Measurements from ENCODE around the gene WDR87.
A peak's percentile ranks its signal among the peaks of the same experiment; 100 is the strongest.

Gene WDR87

DNA sequence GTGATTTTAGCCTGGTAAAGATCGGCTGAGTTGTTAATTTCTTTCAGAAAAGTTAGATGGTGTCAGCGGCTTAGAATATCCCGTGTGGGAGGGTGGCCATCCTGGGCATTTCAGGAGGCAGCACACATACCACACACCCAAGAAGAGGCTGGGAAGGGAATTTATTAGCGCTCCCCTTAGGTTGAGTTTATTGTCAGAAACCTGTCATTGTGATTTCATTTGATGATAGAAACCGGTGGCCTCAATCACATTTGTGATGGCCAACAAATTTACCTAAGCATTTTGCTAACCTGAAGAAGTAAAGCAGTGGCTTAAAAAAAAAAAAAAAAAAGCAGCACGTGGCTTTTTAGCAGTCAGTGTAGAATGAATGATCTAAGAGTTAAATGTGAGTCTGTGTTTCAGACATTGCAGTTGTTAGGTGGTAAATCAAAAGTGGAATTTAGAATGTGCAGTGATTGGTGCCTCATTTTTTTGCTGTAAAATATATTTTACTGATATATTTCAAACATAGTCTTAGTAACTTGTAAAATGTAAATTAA lies 3.3 kb upstream of the WDR87 start:
- Histone ChIP-seq H3K27ac (no peak overlapping the region), H3K79me2 (ENCODE audit: insufficient read depth, low read depth) (0 out of 2 replicates have a peak, but pooled peaks cover 5% of the 10 kb centered on the region), H3K9ac (no peak overlapping the region), H4K20me1 (ENCODE audit: insufficient read depth) (no peaks in the 10 kb centered on the region), H2AFZ (ENCODE audit: low read depth) (no peak overlapping the region), H3K36me3 (ENCODE audit: insufficient read depth) (no peaks in the 10 kb centered on the region), H3K27me3 (ENCODE audit: insufficient read depth, low read depth) (no peaks in the 10 kb centered on the region), H3K4me3 (IDR thresholded peaks at IDR 0.05; ENCODE audit: insufficient read depth, low read depth, low read length) (no peak overlapping the region), H3K4me2 (no peak overlapping the region), H3K4me1 (ENCODE audit: low read depth, poor library complexity, severe bottlenecking) (peaks cover 4% of the 10 kb centered on the region)
- TF ChIP-seq, protein P1, sequence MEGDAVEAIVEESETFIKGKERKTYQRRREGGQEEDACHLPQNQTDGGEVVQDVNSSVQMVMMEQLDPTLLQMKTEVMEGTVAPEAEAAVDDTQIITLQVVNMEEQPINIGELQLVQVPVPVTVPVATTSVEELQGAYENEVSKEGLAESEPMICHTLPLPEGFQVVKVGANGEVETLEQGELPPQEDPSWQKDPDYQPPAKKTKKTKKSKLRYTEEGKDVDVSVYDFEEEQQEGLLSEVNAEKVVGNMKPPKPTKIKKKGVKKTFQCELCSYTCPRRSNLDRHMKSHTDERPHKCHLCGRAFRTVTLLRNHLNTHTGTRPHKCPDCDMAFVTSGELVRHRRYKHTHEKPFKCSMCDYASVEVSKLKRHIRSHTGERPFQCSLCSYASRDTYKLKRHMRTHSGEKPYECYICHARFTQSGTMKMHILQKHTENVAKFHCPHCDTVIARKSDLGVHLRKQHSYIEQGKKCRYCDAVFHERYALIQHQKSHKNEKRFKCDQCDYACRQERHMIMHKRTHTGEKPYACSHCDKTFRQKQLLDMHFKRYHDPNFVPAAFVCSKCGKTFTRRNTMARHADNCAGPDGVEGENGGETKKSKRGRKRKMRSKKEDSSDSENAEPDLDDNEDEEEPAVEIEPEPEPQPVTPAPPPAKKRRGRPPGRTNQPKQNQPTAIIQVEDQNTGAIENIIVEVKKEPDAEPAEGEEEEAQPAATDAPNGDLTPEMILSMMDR (conservative IDR thresholded peaks at IDR 0.05; ENCODE audit: low read depth, low read length): no peak

DNA sequence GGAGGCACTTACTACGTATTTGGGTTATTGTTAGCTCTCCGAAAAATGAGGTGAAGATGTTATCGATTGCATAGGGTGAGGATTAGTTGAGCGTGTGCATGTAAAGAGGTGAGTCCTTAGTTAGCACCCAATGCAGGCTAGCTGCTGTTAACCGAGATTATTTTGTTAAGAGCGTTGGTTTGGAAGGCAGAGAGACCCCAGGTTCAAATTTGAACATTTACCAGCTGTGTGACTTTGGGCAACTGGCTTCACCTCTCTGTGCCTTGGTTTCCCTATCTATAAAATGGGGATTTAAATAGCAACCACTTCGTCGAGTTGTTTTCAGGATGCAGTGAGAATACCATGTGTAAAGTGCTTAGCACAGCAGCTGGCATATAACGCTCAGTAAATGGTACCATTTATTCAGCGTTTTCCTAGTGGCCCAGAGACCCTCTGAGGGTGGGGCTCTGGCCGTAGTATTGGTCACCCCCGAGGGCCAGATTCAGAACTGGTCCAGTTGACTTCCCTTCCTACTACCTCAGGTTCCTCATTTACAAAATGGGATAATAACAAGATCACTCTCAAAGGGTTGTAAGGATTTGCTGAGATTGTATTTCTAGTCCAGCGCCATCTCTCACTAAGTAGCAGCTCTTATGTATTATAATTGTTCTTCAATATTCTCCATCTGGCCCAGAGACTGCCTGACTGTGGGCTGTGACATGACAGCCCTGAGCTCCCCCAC lies 1.5 kb upstream of the WDR87 start:
- Histone ChIP-seq H3K4me3 (IDR thresholded peaks at IDR 0.05; ENCODE audit: insufficient read depth, low read depth, low read length) (no peak overlapping the region), H3K36me3 (ENCODE audit: insufficient read depth) (no peaks in the 10 kb centered on the region), H3K27ac (no peak overlapping the region), H2AFZ (ENCODE audit: low read depth) (peak overlapping the region; percentile 97), H3K9ac (peak overlapping the region; percentile 64; the same call in 1 of the 2 replicates), H4K20me1 (ENCODE audit: insufficient read depth) (no peaks in the 10 kb centered on the region), H3K79me2 (ENCODE audit: insufficient read depth, low read depth) (0 out of 2 replicates have a peak, but pooled peaks cover 5% of the 10 kb centered on the region), H3K27me3 (ENCODE audit: insufficient read depth, low read depth) (no peaks in the 10 kb centered on the region), H3K4me1 (ENCODE audit: low read depth, poor library complexity, severe bottlenecking) (peaks cover 4% of the 10 kb centered on the region), H3K4me2 (peak overlapping the region; percentile 66)
- TF ChIP-seq, protein P1 (conservative IDR thresholded peaks at IDR 0.05; ENCODE audit: low read depth, low read length): no peak

DNA sequence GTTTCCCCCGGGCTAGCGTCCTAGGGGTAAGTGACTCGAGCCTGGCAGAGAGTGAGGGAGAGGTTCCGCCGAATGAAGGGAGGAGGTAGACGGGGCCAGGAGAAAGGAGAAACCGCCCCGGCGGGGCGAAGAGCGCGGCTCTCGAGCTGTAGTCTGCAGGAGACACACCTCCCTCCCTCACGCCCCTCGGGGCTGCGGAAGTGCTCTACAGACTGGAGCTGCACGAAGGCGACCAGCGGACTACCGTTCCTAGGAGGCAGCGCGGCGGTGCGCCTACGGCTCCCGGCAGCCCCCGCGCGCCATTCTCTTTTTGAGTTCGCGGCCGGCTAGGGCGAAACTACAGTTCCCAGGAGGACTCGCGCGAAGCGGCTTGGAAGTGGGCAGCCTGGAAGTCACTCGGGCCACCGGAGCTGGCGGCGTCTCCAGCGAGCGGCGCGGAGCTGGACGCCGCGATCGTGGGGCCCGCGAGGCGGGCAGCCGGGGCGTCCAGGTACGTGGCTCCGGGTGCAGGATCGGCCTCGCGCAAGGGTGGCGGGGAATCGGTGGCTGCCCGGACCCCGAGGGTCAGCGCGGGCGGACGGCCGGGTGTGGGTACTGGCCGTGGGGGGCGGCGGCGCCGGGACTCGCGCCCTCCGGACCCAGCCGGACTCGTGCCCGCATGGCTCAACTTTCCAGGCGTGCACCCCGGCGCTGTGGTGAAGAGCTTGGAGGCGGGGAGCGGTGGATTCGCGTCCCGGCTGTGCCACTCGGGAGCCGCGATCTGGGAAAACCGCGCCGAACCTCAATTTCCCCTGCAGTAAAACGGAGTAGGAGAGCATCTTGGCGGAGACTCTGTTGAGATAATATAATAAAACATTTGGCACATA lies 708 bp upstream of the WDR87 start, which contains the start of gene SIPA1L3:
TSS of gene SIPA1L3 (plus strand) at position 340 of the 866 bp plus-strand sequence. CDS start 174,358 bp downstream, outside the sequence.
- H3K4me2 ChIP-seq: peak within 1 kb of the TSS; percentile 66
- peak within 1 kb of the TSS; percentile 97 for H2AFZ ChIP-seq (ENCODE audit: low read depth)
- H3K4me1 ChIP-seq (ENCODE audit: low read depth, poor library complexity, severe bottlenecking): peaks cover 4% of the 10 kb centered on the region
- peak within 1 kb of the TSS; percentile 64 for H3K9ac ChIP-seq
- H3K4me3 ChIP-seq (IDR thresholded peaks at IDR 0.05; ENCODE audit: insufficient read depth, low read depth, low read length): no peak within 1 kb of the TSS
- H3K79me2 ChIP-seq (ENCODE audit: insufficient read depth, low read depth): 0 out of 2 replicates have a peak, but pooled peaks cover 5% of the 10 kb centered on the region
- no peaks in the 10 kb centered on the region for H3K36me3 ChIP-seq (ENCODE audit: insufficient read depth)
- no peaks in the 10 kb centered on the region for H3K27me3 ChIP-seq (ENCODE audit: insufficient read depth, low read depth)
- no peaks in the 10 kb centered on the region for H4K20me1 ChIP-seq (ENCODE audit: insufficient read depth)
- TF ChIP-seq, protein P1 (conservative IDR thresholded peaks at IDR 0.05; ENCODE audit: low read depth, low read length): no peak
- H3K27ac ChIP-seq: peak within 1 kb of the TSS; percentile 23; the same call in 1 of the 2 replicates

DNA sequence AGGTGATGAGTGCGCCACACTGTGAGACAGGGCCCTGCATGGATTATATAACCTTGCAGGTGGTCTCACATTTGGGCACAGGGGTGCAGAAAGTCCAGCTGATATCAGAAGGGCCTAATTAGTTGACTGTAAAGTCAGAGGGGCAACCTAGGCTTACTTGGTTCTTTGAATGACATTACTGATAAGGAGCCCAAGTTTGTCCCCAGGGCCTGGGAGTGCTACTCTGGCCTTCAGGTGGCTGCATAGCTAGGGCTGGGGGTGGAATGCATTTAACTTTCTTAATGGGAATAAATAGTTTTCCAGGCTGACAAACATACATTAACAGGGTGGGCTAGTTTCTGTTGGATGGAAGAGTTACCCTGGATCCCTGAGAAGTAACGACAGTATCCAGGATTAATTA lies 3.3 kb downstream of the WDR87 start:
- Histone ChIP-seq H2AFZ (ENCODE audit: low read depth) (no peak overlapping the region), H3K4me3 (IDR thresholded peaks at IDR 0.05; ENCODE audit: insufficient read depth, low read depth, low read length) (no peak overlapping the region), H3K27ac (no peak overlapping the region), H3K4me2 (no peak overlapping the region), H3K79me2 (ENCODE audit: insufficient read depth, low read depth) (no peaks in the 10 kb centered on the region), H3K4me1 (ENCODE audit: low read depth, poor library complexity, severe bottlenecking) (peaks cover 4% of the 10 kb centered on the region), H3K36me3 (ENCODE audit: insufficient read depth) (no peaks in the 10 kb centered on the region), H3K27me3 (ENCODE audit: insufficient read depth, low read depth) (no peaks in the 10 kb centered on the region), H4K20me1 (ENCODE audit: insufficient read depth) (no peaks in the 10 kb centered on the region), H3K9ac (no peak overlapping the region)
- TF ChIP-seq, protein P1 (conservative IDR thresholded peaks at IDR 0.05; ENCODE audit: low read depth, low read length): no peak

Data from KMS-11 (cell line).